ENCODE data around the gene ANKRA2. TPM values are rescaled to one million over a fixed set of nuclear protein-coding genes. Genes with fewer than 3 reads are reported as not detected.
A peak's percentile ranks its signal among the peaks of the same experiment; 100 is the strongest.

Gene ANKRA2
- total RNA-seq, 1 donor from 2014 or later = 45.4 TPM

- intact Hi-C loops (cut with DNase I) = no loop called here
- Histone ChIP-seq H3K36me3 (peaks cover 0 to 13% of the 10 kb centered on the region in 2 donors), H3K4me1 (peaks cover 39% of the 10 kb centered on the region), H3K27me3 (no peaks in the 10 kb centered on the region), H3K4me3 (peak overlapping the region; percentile 87 to 91), H3K27ac (peak overlapping the region; percentile 93), H3K9me3 (no peaks in the 10 kb centered on the region)
- no peak for TF ChIP-seq POLR2AphosphoS5 (IDR thresholded peaks at IDR 0.05; ENCODE audit: insufficient read depth in 1 of 2, low read depth in 1 of 2)
- TF ChIP-seq POLR2A (IDR thresholded peaks at IDR 0.05) = no peak
- no peak for TF ChIP-seq CTCF (IDR thresholded peaks at IDR 0.05)
- DNase-seq (ENCODE audit: extremely low spot score in 2 of 2) = no peak
Measured at GRCh38 chr5:73565969-73566547, 619 bp upstream of the ANKRA2 start.

- TF ChIP-seq POLR2A (IDR thresholded peaks at IDR 0.05) (no peak), POLR2AphosphoS5 (IDR thresholded peaks at IDR 0.05; ENCODE audit: insufficient read depth in 1 of 2, low read depth in 1 of 2) (no peak), CTCF (IDR thresholded peaks at IDR 0.05) (no peak)
- intact Hi-C loops (cut with DNase I) = no loop called here
- Histone ChIP-seq H3K9me3 (no peaks in the 10 kb centered on the region), H3K36me3 (peaks cover 0 to 19% of the 10 kb centered on the region in 2 donors), H3K27ac (peak overlapping the region; percentile 93), H3K27me3 (no peaks in the 10 kb centered on the region), H3K4me3 (peak overlapping the region; percentile 87 to 91), H3K4me1 (peaks cover 39% of the 10 kb centered on the region)
- no peak for DNase-seq (ENCODE audit: extremely low spot score in 2 of 2)
Measured at GRCh38 chr5:73564675-73565074, 764 bp downstream of the ANKRA2 start.

- Histone ChIP-seq H3K4me1 (peaks cover 39% of the 10 kb centered on the region), H3K9me3 (no peaks in the 10 kb centered on the region), H3K36me3 (peaks cover 0 to 23% of the 10 kb centered on the region in 2 donors), H3K27me3 (no peaks in the 10 kb centered on the region), H3K4me3 (peak overlapping the region; percentile 87 to 91), H3K27ac (no peak overlapping the region)
- no peak for DNase-seq (ENCODE audit: extremely low spot score in 2 of 2)
- intact Hi-C loops (cut with DNase I) = no loop called here
- TF ChIP-seq CTCF (IDR thresholded peaks at IDR 0.05) = no peak
- TF ChIP-seq POLR2AphosphoS5 (IDR thresholded peaks at IDR 0.05; ENCODE audit: insufficient read depth in 1 of 2, low read depth in 1 of 2) = no peak
- no peak for TF ChIP-seq POLR2A (IDR thresholded peaks at IDR 0.05)
Measured at GRCh38 chr5:73564018-73564417, 1.4 kb downstream of the ANKRA2 start.

- TF ChIP-seq CTCF (IDR thresholded peaks at IDR 0.05) (no peak), POLR2A (IDR thresholded peaks at IDR 0.05) (no peak), POLR2AphosphoS5 (IDR thresholded peaks at IDR 0.05; ENCODE audit: insufficient read depth in 1 of 2, low read depth in 1 of 2) (no peak)
- H3K27me3 ChIP-seq = no peaks in the 10 kb centered on the region
- intact Hi-C loops (cut with DNase I) = no loop called here
- peaks cover 14% of the 10 kb centered on the region for H3K4me1 ChIP-seq
- no peak for DNase-seq (ENCODE audit: extremely low spot score in 2 of 2)
- no peak overlapping the region for H3K27ac ChIP-seq
- H3K36me3 ChIP-seq = peaks cover 0 to 57% of the 10 kb centered on the region in 2 donors
- H3K9me3 ChIP-seq = no peaks in the 10 kb centered on the region
- H3K4me3 ChIP-seq = no peak overlapping the region
Measured at GRCh38 chr5:73558950-73559349, 6.5 kb downstream of the ANKRA2 start.

- TF ChIP-seq POLR2AphosphoS5 (IDR thresholded peaks at IDR 0.05; ENCODE audit: insufficient read depth in 1 of 2, low read depth in 1 of 2) (no peak), CTCF (IDR thresholded peaks at IDR 0.05) (no peak), POLR2A (IDR thresholded peaks at IDR 0.05) (no peak)
- intact Hi-C loops (cut with DNase I) = no loop called here
- Histone ChIP-seq H3K4me3 (no peak overlapping the region), H3K4me1 (no peaks in the 10 kb centered on the region), H3K27me3 (no peaks in the 10 kb centered on the region), H3K9me3 (no peaks in the 10 kb centered on the region), H3K27ac (no peak overlapping the region), H3K36me3 (peaks cover 0 to 33% of the 10 kb centered on the region in 2 donors)
- no peak for DNase-seq (ENCODE audit: extremely low spot score in 2 of 2)
Measured at GRCh38 chr5:73552642-73553041, 12.8 kb downstream of the ANKRA2 start.

Measured in vagina (tissue), 2 donors.